ENCODE measurements around the gene C1orf146.

GRCh38 chr1:92210701-92211100 is 7.0 kb upstream of the C1orf146 start:
- TF ChIP-seq PPARA (CRISPR knock-in tag; IDR thresholded peaks at IDR 0.05; ENCODE audit: borderline replicate concordance) (no peak), TSHZ2 (CRISPR knock-in tag; IDR thresholded peaks at IDR 0.05) (no peak), ISL1 (CRISPR knock-in tag; IDR thresholded peaks at IDR 0.05) (no peak), ZNF8 (CRISPR knock-in tag; IDR thresholded peaks at IDR 0.05) (no peak), BACH2 (CRISPR knock-in tag; IDR thresholded peaks at IDR 0.05; ENCODE audit: borderline replicate concordance) (no peak), CSRNP3 (CRISPR knock-in tag; IDR thresholded peaks at IDR 0.05) (no peak), ZFP30 (CRISPR knock-in tag; IDR thresholded peaks at IDR 0.05) (no peak), GLIS3 (CRISPR knock-in tag; IDR thresholded peaks at IDR 0.05) (no peak), ZFP3 (CRISPR knock-in tag; IDR thresholded peaks at IDR 0.05) (no peak), SNAI2 (CRISPR knock-in tag; IDR thresholded peaks at IDR 0.05) (no peak)
- TF ChIP-seq, protein P1, sequence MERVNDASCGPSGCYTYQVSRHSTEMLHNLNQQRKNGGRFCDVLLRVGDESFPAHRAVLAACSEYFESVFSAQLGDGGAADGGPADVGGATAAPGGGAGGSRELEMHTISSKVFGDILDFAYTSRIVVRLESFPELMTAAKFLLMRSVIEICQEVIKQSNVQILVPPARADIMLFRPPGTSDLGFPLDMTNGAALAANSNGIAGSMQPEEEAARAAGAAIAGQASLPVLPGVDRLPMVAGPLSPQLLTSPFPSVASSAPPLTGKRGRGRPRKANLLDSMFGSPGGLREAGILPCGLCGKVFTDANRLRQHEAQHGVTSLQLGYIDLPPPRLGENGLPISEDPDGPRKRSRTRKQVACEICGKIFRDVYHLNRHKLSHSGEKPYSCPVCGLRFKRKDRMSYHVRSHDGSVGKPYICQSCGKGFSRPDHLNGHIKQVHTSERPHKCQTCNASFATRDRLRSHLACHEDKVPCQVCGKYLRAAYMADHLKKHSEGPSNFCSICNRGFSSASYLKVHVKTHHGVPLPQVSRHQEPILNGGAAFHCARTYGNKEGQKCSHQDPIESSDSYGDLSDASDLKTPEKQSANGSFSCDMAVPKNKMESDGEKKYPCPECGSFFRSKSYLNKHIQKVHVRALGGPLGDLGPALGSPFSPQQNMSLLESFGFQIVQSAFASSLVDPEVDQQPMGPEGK (CRISPR knock-in tag; IDR thresholded peaks at IDR 0.05; ENCODE audit: borderline replicate concordance) = no peak
- TF ChIP-seq, protein P2, sequence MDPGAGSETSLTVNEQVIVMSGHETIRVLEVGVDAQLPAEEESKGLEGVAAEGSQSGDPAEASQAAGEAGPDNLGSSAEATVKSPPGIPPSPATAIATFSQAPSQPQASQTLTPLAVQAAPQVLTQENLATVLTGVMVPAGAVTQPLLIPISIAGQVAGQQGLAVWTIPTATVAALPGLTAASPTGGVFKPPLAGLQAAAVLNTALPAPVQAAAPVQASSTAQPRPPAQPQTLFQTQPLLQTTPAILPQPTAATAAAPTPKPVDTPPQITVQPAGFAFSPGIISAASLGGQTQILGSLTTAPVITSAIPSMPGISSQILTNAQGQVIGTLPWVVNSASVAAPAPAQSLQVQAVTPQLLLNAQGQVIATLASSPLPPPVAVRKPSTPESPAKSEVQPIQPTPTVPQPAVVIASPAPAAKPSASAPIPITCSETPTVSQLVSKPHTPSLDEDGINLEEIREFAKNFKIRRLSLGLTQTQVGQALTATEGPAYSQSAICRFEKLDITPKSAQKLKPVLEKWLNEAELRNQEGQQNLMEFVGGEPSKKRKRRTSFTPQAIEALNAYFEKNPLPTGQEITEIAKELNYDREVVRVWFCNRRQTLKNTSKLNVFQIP (CRISPR knock-in tag; IDR thresholded peaks at IDR 0.05; ENCODE audit: borderline replicate concordance, low read depth) = no peak

Measured in SK-N-SH treated with all-trans-retinoic acid at 6 μM for 48 hours (cell line).